Activated effector memory CD4-positive, alpha-beta T cell treated with anti-CD3 and anti-CD28 coated beads, Interleukin-2, amount 50 U/mL, for 16 hours (primary cell): ENCODE measurements around the gene CEP126.

Source experiments
- DNase-seq: peaks from one replicate; pipeline ENCODE4 v3.0.0-alpha.2; 2020

The CEP126 gene

DNA sequence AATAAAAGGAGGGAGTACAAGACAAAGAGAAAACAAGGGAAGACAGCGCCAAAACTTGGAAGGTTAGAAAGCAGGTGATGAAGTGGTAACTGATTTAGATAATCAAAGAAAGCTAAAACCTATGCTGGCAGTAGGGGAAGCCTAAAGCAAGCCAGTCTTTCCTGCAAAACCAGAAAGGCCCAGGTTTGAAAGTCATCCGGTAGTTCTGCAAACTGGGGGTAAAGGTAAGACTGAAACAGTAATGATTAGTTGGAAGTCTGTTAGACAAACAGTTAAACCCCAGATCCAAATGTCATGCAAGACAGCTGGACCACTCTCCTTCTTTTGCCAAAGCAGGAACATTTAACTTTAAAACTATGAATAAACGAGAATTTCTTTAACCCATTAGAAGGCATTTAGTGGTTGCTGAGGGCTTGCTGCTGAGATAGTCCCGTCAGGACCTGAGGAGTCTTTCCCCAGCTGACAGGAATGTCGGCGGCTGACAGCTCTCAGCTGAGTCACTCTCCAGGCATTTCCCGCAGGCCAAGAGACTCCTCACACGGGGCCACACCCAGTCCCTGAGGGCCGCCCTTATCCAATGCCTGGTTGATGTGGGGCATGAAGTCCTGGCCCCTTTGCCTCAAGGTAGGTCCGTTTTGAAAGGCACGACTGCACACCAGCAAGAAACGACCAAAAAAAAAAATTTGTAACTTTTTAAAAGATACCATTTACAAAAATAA is 96.1 kb downstream of the CEP126 start:
- DNase-seq = no peak

GRCh38 chr11:102012946-102013345 is 98.1 kb downstream of the CEP126 start:
- no peak for DNase-seq

- DNase-seq = no peak
These were observed 99.9 kb downstream of the CEP126 start for GRCh38 chr11:102014756-102015155.

GRCh38 chr11:102017026-102017425 is 102.2 kb downstream of the CEP126 start:
- no peak for DNase-seq

DNA sequence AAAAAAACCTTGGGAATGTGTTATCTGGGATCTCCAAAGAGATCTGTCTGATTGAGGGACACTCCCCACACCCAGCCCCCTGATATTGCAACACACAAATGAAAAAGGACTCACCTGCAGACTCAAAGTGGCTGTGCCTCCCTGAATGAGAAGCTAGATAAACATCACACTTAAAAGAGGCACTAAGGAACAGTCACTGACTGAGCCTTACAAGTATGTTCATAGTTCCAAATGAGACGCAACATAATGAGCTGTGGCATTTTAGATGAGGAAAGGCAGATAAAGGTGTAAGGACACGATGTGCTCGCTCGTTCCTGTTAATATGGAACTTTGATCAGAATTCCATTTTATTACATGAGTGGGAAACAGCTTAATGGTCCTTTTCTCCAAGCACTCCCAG is 111.4 kb downstream of the CEP126 start:
- no peak for DNase-seq

DNA sequence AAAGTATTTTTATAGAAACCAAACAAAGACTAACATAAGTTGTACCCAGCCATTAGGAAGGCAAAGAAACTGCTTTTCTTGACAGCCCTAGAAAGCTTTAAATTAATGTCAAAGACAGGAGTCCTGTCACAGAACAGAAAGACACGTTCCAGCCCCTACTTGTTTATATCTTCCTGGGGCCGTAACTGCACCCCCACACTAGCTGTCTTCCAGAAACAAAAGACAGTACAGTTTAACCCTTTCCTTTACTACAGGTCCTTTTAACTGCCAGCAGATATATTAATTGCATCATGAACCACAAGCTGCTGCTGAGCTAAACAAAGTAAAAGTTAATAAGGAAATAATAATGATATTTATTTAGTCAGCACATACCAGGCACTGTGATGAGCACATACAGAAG is 112.1 kb downstream of the CEP126 start:
- no peak for DNase-seq

- DNase-seq = no peak
These were observed 121.9 kb downstream of the CEP126 start for GRCh38 chr11:102036757-102037156.

DNA sequence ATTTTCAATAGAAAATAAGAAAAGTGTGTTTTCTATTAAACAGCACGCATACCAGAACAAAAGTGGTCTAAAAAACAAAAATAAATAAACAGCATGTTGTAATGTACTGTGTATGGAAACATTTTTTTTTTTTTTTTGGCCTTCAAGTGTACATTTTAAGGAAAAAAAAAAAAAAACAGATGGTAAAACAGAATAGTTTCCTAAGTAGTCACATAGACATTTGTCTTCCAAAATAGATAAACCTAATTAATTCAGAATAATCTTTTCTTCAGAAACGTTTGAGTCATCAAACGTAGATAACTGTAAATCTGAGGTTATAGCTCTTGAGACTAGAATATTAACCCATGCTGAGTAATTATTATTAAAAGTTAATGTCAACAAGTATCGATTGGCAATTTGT is 132.0 kb downstream of the CEP126 start:
- DNase-seq = no peak

DNA sequence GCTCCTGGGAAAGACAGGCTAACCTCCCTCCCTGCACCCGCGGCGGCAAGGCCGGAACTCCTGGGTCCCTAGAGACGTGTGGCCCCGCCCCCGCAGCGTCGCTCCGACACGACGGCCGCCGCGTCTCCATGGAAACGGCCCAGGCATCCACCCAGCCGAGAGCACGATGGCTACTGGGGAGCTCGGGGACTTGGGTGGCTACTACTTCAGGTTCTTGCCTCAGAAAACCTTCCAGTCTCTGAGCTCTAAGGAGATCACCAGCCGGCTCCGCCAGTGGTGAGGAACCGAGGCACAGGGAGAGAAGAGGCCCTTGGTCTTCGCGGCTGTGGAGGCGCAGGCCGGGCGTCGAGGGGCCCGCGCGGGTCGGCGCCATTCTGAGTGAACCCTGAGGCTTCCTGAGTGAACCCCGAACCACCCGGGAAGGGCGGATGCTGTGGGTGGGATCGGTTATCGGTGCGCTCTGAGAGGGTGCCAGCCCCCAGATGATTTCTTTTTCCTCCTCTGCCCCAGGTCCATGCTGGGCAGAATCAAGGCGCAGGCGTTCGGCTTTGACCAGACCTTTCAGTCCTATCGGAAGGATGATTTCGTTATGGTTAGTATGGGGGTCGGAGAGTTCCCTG is 132.6 kb downstream of the CEP126 start, which contains the start of gene CFAP300:
TSS of gene CFAP300 (plus strand) at position 133 of the 620 bp plus-strand sequence. CDS start at position 167, 34 bp downstream.
- peak; percentile 80 for DNase-seq
